GM19328 (cell line): ENCODE measurements around the gene APC2.
"Not testable (repeated sequence)": the region's sequence is repeated elsewhere in the genome, so short reads cannot be mapped to it uniquely, and the experiment has no call there.

ENCODE experiments used
- ATAC-seq: cut with Tn5 transposase; IDR thresholded peaks from one replicate; pipeline ENCODE4 v1.9.1; 2021; ENCODE audit warnings: mild to moderate bottlenecking, moderate library complexity; ENCODE audit not compliant: unreplicated experiment

The APC2 gene

DNA sequence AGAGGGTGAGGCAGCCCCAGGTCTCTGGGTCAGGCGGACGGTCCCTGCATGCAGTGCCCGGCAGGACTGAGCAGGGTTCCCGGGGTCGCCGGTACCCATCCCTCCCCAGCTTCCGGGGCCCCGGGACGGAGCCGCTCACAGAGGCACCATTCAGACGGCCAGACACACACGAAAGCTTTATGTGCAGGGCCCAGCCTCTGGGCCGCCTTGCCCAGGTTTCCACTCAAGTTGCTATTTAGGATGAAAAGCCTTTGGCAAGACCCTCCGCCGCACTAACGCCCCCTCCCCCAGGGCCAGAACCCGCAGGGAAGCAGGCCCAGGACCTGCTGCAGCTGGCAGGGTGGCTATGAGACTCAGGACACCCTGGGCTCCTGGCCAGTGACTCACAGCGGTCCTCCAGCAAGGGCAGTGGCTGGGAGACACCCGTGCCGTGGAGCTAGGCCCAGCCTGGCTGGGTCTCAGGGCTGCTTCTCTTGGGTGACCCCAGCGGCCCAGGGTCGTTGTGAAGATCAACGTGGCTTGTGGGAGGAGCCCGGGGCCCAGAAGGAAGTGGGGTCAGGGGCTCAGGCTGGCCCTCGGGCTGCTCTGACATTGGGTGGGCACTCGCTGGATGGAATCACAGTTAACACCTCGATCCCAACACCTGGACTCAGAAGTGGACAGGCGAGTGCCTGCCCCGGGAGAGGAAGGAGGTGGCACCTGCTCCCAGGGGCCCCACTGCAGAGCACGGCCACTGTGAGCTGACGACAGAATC lies 24.3 kb downstream of the APC2 start:
- no peak for ATAC-seq

DNA sequence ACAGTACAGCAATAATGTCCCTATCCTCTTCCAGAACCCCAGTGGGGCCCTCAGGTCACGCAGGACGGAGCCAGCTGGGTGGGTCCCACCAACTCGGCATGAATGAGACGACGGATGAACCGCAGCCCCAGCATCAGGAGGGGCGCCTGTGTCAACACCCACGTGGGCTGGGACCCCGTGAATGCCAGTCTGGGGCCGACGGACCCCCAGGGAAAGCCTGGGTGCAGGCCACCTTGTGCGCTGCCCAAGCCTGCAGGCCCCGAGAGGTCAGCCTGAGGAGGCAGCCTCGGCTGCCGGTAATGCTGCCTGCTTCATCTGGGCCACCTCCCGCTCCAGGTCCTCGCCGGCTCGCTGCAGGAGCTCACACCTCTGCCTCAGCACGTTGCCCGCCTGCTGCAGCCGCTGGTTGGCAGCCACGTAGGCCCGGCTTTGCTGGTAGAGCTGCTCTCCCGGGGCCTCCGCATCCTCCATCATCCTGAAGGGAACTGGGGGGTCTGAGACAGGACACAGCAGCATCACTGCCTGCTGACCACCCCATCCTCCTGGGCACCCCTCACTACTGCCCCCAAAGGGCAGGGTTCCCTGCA lies 24.9 kb downstream of the APC2 start:
- no peak for ATAC-seq

DNA sequence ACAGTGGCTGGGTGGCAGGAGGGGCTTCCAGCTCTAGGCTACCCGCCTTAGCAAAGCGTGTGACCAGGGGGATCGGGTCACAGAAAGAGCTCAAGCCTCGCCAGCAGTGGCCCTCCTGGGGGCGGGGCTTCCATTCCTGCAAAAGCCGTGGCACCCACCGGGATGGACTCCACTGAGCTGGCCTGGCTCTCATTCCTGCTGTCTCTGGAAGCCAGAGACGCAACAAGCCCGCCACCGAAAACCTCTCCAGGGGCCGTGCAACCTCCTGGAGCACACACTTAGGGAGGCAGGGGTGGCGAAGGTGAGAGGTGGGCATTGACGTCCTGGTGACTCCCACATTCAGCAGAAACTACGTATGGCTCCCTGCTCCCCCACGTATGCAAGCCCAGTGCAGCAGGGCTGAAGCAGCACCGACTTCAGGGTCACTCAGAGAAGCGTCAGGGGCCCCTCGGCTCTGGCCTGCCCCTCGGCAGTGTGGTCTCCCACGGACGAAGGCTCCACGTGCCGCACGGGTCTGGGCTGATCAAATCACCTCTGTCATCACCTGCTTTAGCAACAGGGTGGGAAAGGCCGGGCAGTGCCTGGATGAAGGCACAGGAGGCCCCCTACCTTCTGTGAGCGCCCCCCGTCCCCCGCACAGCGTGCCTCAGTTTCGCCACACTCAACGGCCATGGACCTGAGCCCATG lies 26.0 kb downstream of the APC2 start:
- ATAC-seq, result no peak

DNA sequence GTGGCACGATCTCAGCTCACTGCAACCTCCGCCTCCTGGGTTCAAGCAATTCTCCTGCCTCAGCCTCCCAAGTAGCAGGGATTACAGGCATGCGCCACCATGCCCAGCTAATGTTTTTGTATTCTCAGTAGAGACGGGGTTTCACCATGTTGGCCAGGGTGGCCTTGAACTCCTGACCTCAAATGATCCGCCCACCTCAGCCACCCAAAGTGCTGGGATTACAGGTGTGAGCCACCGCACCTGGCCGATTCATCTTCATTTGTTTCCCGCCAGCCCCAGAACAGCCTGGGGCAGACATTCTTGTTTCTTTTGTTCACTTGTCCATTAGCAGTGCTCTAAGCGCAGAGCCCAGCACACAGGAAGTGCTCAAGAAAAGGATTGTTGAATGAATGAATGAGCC lies 27.1 kb downstream of the APC2 start:
- not testable (repeated sequence) for ATAC-seq

DNA sequence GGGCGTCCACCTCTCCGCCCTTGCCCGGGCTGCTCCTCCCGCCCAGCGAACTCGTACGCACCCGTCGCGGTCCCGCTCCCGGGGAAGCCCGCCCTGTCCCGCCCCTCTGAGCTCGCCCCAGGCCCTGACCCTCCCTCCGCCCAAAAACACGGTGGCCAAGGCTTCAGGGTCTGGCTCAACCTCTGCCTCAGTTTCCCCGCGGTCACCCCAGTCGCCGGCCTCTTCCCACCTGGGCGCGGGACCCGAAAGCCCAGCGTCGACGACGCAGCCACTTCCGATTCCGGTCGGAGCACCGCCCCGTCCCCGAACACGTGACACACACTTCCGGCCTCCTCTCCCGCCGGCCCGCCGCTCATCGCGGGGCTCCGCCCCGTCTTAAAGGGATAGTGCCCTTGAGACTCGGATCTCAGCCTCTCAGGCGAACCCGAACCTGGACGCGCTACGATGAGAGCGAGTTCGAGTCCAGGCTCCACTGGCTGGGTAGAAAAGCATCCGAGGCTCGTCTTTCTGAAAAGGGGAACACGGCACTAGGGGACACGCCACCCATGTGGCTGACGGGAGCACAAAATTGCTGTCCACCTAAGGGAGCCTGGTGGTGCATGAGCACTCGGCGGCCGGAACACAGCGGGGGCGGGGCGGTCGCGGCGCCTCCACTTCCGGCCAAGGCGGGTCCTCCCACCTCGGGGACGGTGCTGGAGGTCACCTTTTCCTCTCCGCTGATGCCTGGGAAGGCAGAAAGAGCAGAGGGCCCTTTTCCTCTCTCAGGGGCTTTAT lies 29.2 kb downstream of the APC2 start, which contains the start of gene C19orf25:
TSS of gene C19orf25 (minus strand) at position 282 of the 774 bp plus-strand sequence. CDS start 312 bp downstream, outside the sequence.
- peak; percentile 85 for ATAC-seq

DNA sequence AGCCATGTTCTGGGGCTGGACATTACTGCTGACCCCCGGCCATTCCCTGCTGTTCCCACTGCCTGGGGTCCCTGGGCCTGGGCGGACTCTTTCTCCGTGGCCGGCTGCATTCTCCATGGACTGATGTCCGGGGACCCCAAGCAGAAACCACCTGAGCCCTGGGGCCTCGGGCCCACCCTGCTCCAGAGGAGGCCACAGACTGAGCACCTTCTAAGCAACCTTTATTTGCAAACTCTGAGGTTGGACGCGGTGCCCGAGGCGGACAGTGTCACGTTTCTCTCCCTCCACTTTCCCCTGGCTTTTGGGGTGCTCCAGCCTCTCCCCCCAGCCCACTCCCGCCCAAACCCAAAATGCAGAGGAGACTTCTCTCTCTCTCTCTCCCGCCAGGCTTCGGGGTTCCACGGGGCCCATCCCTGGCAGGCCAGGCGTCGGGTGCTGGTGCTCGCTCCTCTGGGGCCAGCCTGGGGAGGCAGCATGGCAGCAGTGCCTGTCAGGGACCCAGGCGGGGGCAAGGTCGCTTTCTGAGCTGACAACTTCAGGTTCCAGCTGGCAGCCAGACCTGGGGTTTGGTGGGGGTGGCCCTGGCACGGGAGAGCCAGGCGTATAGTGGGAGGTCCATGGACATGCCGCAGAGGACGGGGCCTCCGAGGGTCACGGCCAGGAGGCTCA lies 31.4 kb downstream of the APC2 start:
- no peak for ATAC-seq

DNA sequence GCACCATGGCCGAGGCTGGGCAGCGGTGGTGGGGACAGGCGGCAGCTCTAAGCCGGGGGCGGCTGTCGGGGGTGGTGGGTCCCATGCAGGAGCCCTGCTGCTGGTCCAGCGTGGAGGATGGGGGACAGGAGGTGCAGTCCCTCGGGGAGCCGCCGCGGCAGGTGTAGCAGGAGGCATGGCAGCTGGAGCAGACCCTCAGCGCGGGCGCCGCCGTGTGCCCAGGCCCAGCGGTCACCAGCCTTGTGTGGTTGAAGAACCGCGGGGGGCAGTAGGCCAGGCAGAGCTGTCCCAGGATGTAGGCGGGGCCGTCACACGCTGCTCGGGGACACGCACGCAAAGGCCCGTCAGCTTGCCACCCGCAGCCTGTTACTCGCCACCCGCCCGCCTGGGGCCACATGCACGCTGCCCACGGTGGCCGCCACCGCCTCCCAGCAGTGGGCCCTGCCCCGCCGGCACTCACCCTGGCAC lies 32.0 kb downstream of the APC2 start:
- no peak for ATAC-seq

DNA sequence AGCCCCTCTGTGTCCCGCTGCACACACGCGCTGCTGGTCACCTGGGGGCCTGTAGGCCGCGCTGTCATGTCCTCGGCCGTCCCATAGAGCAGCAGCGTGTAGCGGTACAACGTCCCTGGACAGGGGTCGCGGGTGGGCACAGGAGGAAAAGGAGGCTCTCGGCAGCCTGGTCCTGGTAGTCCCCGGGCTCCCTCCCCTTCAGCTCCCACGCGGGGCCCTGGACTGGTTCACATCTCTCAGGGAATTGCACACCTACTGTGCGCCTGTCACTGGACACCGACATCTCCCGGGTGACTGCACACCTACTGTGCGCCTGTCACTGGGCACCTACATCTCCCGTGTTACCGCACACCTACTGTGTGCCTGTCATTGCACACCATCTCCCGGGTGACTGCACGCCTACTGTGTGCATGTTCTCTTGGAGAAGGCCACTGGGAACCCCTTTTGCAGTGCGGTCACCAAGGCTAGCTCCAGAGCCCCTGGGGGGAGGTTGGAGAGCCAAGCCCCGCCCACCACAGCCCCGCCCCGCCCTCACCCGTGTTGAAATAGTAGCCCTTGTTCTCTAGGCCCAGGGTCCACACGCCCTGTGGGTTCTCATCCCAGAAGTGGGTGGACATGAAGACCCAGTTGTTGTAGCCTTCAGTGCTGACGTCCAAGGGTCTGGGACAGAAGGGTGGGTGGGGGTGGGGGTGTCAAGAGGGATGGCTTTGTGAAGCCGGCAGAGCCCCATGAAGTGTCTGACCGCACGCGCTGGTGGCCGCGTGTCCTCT lies 32.6 kb downstream of the APC2 start:
- ATAC-seq, result no peak

DNA sequence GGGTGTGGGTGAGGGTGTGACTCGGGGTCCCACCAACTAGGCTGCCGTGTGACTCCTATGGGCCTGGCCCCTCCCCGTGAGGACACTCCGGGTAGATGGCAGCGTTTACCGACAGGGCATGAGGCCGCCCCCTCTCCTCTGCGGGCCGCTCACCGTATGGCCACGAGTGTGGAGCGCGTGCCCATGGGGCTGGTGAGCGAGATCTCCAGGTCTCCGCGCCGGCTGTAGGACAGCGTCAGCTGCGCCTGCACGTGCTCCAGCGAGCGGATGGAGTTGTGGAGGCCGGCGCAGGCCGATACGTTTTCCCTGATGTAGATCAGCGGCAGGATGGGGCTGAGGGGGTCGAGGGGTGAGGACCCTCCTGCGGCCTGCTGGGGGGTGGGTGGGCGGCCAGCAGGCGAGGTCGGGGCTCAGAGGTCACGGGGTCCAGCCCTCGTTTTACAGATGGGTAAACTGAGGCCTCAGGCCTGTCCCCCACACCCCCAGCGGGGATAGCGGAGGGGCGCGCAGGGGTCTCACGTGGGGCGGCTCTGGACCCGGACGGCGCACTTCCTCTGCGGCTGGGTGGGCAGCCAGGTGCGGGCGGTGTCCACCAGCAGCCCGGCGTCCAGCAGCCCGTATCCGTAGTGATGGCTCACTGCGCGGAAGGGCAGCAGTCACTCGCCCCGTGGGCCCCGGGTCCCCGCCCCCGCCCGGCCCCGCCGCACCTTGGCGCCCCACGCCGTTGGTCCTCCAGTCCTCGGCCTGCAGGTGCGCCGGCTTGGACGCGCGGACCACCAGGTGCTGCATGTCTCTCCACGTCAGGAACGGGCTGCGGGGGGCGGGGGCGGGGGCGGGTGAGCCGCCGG lies 33.4 kb downstream of the APC2 start:
- no peak for ATAC-seq

DNA sequence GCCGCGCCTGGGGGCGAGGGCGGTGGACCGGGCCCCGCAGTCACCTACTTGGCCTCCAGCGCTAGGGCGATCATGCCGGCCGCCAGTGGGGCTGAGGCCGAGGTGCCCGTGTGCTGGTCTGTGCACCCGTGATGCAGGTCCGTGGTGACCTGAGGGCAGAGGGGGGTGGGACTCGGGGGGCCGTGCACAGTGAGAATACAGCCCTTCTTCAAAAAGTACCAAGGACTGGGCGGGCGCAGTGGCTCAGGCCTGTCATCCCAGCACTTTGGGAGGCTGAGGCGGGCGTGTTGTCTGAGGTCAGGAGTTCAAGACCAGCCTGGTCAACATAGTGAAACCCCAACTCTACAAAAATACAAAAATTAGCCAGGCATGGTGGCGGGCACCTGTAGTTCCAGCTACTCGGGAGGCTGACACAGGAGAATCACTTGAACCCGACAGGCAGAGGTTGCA lies 34.1 kb downstream of the APC2 start:
- ATAC-seq, result no peak

DNA sequence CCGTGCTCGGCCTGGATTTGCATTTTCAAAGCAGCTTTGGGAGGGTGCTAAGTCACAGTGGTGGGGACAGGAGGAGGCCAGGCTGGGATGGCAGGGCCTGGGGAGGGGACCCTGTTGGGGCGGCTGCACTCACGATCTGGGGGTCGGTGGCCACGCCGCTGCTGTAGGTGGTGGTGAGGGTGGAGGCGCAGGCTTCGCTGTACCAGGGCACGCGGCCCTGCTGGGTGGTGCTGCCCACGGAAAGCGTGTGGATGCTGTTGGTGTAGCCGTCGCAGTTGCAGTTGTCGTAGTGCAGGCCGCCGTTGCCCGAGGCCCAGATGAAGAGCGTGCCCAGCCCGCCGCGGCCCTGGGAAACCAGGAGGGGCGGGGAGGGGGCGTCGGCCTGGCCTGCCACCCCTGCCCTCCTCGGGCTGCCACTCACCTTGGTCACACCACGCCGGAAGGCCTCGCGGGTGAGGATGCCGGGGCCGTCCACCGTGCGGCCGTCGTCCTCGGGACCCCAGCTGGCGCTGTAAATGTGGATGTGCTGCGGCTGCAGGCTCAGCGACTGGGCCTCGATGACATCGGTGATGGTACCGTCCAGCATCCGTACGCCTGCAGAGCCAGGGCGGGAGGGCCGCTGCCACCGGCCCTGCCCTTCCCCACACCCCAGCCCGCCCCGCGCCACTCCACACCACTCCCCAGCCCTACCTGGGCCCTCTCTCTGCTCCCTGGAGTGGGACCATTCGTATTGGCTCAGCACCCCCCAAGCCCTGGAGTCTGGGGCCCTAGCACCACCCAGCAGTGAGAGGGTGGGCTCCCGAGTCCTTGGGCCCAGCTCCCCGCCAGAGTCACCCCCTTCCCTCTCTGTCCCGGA lies 37.0 kb downstream of the APC2 start:
- no peak for ATAC-seq

DNA sequence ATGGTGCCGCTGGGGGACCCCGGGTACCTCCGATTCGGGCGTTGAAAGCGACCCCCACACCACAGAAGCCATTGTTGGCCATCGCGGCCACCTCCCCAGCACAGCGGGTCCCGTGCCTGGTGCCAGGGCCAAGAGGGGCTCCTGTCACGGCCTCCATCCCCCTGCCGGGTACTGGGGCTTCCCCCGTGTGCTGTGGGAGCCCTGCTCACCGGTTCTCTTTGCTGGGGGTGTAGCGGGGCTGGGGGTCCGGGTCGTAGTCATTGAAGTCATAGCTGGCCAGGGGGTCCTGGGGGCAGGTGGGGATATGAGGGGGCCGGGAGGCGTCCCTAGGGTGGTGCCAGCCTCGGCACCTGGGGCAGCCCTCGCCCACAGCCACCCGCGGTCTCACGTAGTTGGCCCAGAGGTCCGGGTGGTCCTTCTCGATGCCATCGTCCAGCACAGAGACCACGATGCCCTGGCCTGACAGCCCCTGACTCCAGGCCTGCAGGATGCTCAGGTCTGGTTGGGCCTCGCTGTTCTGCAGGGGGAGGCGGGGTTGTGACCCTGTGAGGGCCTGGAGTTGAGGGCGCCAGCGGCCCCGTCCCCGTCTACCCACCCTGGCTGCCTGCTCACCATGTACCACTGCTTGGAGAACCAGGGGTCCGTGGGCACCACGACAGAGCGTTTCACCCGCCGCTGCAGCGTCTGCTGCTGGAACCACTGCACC lies 37.8 kb downstream of the APC2 start:
- no peak for ATAC-seq

DNA sequence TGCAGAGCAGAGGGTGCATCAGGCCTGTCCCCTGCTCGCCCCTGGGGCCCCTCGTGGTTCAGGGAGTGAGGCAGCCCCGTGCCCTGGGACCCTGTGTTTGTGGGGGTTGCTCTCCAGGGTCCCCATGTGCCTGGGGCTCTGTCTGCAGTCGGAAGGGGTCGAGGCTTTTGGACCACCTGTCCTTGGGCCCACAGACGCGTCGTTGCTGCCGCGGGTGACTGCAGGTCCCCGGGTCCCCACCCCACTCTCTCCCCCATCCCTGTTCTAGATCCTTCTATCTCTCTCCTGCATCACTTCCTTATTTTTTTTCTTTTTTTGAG lies 38.3 kb downstream of the APC2 start:
- no peak for ATAC-seq

DNA sequence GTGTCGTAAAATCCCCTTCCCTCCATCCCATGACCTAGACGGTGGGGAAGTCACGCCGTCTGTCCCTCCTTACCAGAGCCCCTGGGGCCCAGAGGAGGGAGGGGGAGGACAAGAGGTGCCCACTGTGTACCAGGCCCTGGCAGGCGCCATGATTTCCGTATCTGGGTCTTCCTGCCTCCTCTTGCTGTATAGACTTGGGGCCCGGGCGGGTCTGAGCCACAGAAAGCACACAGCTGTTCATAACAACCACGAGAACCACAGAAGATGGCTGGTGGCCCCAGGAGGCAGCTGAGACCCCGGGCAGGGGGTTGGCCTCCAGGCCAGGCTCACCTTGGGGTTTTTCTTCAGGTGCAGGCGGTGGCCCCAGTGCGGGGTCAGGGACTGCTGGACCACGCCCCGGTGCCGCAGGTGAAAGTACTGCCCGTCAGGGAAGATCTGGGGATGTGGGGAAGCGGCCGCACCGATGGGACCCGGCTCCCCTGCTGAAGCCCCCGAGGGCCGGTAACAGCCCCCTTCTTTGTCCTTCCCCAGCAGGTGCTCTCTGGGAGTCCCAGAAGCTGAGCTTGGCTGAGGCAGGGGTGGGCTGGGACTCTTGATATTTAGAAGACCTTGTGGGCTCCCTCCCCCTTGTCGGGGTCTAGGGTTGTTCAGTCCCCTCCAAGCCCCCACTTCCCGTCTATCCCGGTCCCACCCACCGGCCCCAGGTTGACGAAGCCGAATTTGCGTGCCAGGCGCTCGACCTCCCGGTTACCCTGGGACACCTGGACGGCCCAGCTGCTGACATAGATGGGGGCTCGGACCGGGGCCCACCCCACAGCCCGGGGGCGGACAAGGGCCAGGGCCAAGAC lies 39.8 kb downstream of the APC2 start:
- no peak for ATAC-seq

DNA sequence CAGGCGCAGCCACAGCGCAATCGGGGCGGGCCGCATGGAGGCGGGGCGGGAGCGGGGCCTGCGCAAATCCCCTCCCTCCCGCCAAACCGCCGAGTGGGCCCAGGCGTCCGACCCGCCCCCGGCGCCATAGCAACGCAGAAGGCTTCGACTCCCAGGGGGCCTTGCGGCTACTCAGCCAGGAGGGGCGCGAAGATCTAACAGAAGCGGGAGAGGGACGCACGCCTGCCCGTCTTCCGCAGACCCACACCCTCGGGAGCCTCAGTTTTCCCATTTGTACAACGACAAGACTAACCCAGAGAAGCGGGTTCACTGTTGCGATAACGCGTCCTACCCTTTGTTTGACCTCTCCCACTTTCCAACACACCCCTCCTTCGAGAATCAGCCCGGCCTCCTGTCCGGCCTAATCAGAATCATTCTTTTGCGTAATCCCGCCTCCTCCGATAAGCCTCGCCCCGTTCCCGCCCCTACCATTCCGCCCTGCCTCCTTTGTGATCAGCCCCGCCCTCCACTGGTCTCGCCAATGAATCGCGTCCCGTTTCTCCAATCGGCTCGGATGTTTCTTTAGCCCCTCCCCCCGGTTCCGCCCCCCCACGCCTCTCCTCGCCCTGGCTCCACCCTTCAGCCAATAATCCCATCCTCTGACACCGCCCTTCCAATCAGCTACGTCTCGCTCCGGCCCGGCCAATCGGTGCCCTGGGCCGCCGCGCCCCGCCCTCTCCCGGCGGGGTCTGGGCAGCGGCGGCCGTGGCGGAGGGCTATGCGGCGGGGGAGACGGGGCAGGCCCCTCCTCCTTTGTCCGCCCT lies 40.6 kb downstream of the APC2 start, which contains the start of gene PCSK4:
TSS of gene PCSK4 (minus strand) at position 40 of the 803 bp plus-strand sequence. CDS start at position 36, 4 bp downstream.
- peak; percentile 81 for ATAC-seq
